Measurements from ENCODE around the gene ANAPC4.

DNA sequence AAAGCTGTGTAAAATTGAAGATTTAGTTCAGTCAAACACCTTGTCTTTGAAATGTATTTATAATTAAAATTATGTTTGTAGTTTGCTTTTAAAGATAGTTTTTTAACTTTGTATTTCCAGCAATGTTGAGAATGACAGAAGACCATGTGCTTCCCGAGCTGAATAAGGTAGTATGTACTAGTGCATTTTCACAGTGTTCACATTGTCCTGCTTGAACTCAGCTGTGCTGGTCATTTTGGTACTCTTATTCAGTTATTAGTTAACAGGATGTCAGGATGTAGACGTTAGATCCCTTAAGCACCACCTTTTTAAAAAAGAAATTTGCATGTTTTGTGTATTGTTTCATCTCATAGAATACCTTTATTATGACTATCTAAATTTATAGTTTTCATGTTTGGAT, 28.4 kb downstream of the ANAPC4 start:
- TF ChIP-seq CBX8 (IDR thresholded peaks at IDR 0.05; ENCODE audit: borderline replicate concordance, low read depth, low read length) (no peak), CHD2 (IDR thresholded peaks at IDR 0.05; ENCODE audit: low read length) (no peak), ASH2L (IDR thresholded peaks at IDR 0.05; ENCODE audit: low read length) (no peak), RNF2 (IDR thresholded peaks at IDR 0.05; ENCODE audit: borderline replicate concordance, low read depth, low read length, missing control alignments, poor library complexity, severe bottlenecking) (no peak), SRF (IDR thresholded peaks at IDR 0.05; ENCODE audit: low read depth, low read length) (no peak), ZNF274 (IDR thresholded peaks at IDR 0.05; ENCODE audit: borderline replicate concordance, extremely low read depth, low read length) (no peak), BRCA1 (IDR thresholded peaks at IDR 0.05; ENCODE audit: low read depth, low read length) (no peak), POLR2A (IDR thresholded peaks at IDR 0.05; ENCODE audit: control extremely low read depth in 1 of 2, low read depth in 2 of 2, low read length in 2 of 2) (no peak), POLR2AphosphoS5 (IDR thresholded peaks at IDR 0.05; ENCODE audit: low read depth, low read length) (no peak), RAD21 (IDR thresholded peaks at IDR 0.05 in 1 of 2, conservative IDR thresholded peaks at IDR 0.05 in 1 of 2; ENCODE audit: low read depth in 2 of 2, low read length in 2 of 2) (no peak), TAF7 (optimal IDR thresholded peaks at IDR 0.05; ENCODE audit: borderline replicate concordance, low read depth, low read length) (no peak), GABPA (IDR thresholded peaks at IDR 0.05; ENCODE audit: borderline replicate concordance, insufficient read depth, low read length) (no peak)
- TF ChIP-seq, protein P1, sequence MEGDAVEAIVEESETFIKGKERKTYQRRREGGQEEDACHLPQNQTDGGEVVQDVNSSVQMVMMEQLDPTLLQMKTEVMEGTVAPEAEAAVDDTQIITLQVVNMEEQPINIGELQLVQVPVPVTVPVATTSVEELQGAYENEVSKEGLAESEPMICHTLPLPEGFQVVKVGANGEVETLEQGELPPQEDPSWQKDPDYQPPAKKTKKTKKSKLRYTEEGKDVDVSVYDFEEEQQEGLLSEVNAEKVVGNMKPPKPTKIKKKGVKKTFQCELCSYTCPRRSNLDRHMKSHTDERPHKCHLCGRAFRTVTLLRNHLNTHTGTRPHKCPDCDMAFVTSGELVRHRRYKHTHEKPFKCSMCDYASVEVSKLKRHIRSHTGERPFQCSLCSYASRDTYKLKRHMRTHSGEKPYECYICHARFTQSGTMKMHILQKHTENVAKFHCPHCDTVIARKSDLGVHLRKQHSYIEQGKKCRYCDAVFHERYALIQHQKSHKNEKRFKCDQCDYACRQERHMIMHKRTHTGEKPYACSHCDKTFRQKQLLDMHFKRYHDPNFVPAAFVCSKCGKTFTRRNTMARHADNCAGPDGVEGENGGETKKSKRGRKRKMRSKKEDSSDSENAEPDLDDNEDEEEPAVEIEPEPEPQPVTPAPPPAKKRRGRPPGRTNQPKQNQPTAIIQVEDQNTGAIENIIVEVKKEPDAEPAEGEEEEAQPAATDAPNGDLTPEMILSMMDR (IDR thresholded peaks at IDR 0.05; ENCODE audit: control extremely low read depth in 1 of 3, insufficient read depth in 1 of 3, low read depth in 1 of 3, low read length in 3 of 3) = no peak
- TF ChIP-seq, protein P2, sequence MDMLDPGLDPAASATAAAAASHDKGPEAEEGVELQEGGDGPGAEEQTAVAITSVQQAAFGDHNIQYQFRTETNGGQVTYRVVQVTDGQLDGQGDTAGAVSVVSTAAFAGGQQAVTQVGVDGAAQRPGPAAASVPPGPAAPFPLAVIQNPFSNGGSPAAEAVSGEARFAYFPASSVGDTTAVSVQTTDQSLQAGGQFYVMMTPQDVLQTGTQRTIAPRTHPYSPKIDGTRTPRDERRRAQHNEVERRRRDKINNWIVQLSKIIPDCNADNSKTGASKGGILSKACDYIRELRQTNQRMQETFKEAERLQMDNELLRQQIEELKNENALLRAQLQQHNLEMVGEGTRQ (IDR thresholded peaks at IDR 0.05; ENCODE audit: low read length) = no peak

All from H1 (cell line).